Right atrium auricular region (tissue), 2 donors: ENCODE measurements around the gene LHX6. TPM values are rescaled to one million over a fixed set of nuclear protein-coding genes. Genes with fewer than 3 reads are reported as not detected.

Source experiments
- DNase-seq: peaks from one replicate; pipeline ENCODE4 v3.0.0-alpha.2; 2019; ENCODE audit warnings: low spot score
- H3K27ac ChIP-seq, 2 donors: fragments of 200-600 bp; sonication (generic); 1 replicate in 1 of 2; 2 replicates in 1 of 2; pipeline ENCODE4 v1.5.1; 2016 to 2019
- H3K27me3 ChIP-seq, 2 donors: fragments of 200-600 bp; sonication (generic); one replicate each; pipeline versions ENCODE4 v1.5.1 to v1.6.0; 2017 to 2019
- H3K36me3 ChIP-seq: fragments of 200-600 bp; sonication (generic); one replicate; pipeline ENCODE4 v1.5.1; 2016
- H3K4me1 ChIP-seq, 2 donors: fragments of 200-600 bp; sonication (generic); one replicate each; pipeline versions ENCODE4 v1.5.1 to v1.6.0; 2017 to 2019
- H3K4me3 ChIP-seq, 2 donors: fragments of 200-600 bp; sonication (generic); 1 replicate in 1 of 2; 2 replicates in 1 of 2; pipeline ENCODE4 v1.5.1; 2017 to 2019; ENCODE audit warnings: mild to moderate bottlenecking in 1 of 2, moderate library complexity in 1 of 2
- H3K9me3 ChIP-seq, 2 donors: fragments of 200-600 bp; sonication (generic); one replicate each; pipeline ENCODE4 v1.5.1; 2019
- total RNA-seq, 2 donors: library from RNA; depleted of rRNA; stranded (reverse); fragments of >200 nt; gene quantifications; one replicate each; pipeline ENCODE4 v1.1.0, GENCODE V29; 2016
- TF ChIP-seq, protein P1 (sequence below), 2 donors: fragments of 200-600 bp; sonication (generic); IDR thresholded peaks; one replicate each; pipeline ENCODE4 v1.5.1; 2019; ENCODE audit warnings: antibody characterized with exemption in 2 of 2

LHX6 gene
- total RNA-seq, 2 donors from 2014 or later = 2.8 to 3.2 TPM

DNA sequence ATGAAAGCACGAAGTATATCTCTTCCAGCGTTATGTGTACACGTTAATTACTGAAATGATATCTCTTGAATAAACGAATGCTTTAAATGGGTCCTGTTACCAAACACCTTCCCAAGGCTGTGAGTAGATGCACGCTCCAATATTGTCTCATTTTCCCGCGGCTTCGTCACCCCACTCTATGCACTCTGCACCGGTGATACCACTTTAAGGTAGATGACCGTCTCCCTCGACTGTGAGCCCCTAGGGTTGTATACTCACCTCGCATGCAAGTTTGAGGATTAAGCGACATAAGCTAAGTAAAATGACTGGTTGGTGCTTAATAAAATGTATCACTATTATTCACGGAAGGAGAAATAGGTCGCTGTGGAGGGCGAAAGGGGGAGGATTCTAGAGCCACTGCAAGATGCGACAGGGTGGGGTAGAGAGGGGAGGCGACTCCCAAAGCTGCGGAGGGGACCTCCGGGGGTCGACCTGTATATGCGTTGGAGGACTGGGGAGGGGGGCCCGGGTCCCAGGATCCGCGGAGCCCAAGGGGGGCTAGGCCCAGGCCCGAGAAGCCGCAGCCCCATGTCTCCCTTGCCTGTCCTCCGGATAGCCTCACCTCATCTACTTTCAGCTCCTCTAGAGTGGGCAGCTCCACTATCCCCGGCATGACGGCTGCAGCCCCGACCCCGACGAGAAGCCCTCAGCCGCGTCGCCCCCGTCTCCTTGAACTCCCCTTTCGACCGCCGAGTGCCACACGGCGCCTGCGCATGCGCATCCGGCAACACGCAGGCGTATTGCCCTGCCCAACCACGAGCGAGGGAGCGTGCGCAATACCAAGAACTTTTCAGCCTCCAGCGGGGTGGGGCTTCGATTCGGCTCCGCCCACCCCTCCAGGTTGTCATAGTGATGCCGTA is 69.5 kb downstream of the LHX6 start, which contains the start of the genes MORN5 and NDUFA8:
Gene MORN5 (plus strand): TSS at position 883 of the 899 bp plus-strand sequence. CDS start 65 bp downstream, outside the sequence.
Gene NDUFA8 (minus strand): TSS at position 754 of the 899 bp plus-strand sequence. CDS start 102 bp downstream, at position 652.
- peak; percentile 97 for DNase-seq
- Histone ChIP-seq H3K4me3 (peak within 1 kb of the TSS; percentile 90 to 95), H3K27me3 (no peaks in the 10 kb centered on the region), H3K4me1 (peaks cover 0 to 37% of the 10 kb centered on the region in 2 donors), H3K27ac (peak within 1 kb of the TSS; percentile 91 to 94), H3K36me3 (no peaks in the 10 kb centered on the region), H3K9me3 (peaks cover 0 to 11% of the 10 kb centered on the region in 2 donors)
- TF ChIP-seq, protein P1, sequence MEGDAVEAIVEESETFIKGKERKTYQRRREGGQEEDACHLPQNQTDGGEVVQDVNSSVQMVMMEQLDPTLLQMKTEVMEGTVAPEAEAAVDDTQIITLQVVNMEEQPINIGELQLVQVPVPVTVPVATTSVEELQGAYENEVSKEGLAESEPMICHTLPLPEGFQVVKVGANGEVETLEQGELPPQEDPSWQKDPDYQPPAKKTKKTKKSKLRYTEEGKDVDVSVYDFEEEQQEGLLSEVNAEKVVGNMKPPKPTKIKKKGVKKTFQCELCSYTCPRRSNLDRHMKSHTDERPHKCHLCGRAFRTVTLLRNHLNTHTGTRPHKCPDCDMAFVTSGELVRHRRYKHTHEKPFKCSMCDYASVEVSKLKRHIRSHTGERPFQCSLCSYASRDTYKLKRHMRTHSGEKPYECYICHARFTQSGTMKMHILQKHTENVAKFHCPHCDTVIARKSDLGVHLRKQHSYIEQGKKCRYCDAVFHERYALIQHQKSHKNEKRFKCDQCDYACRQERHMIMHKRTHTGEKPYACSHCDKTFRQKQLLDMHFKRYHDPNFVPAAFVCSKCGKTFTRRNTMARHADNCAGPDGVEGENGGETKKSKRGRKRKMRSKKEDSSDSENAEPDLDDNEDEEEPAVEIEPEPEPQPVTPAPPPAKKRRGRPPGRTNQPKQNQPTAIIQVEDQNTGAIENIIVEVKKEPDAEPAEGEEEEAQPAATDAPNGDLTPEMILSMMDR (IDR thresholded peaks at IDR 0.05) = no peak

DNA sequence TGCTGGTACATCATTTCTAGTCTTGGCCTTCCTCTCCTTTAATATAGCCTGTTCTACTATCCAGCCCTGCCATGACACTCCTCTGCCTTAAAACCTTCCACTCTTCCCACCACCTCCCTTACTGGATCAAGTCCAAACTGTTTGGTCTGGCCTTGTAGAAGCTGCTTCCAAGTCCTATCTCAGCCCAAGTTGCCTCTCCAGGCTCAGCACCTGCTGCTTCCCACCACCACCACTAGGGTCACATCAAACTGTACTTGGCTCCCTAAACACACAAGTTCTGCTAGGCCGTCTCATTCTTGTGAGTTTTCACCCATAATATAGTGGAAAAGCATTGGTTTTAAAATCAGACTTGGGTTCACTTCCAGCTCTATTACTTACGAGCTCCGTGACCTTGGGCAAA is 70.6 kb downstream of the LHX6 start:
- TF ChIP-seq, protein P1 (IDR thresholded peaks at IDR 0.05) = peak; percentile 29 to 57
- no peaks in the 10 kb centered on the region for H3K36me3 ChIP-seq
- no peaks in the 10 kb centered on the region for H3K27me3 ChIP-seq
- DNase-seq = no peak
- H3K4me3 ChIP-seq = peak overlapping the region; percentile 90 to 95
- H3K9me3 ChIP-seq = peaks cover 0 to 11% of the 10 kb centered on the region in 2 donors
- peaks cover 0 to 37% of the 10 kb centered on the region in 2 donors for H3K4me1 ChIP-seq
- peak overlapping the region in 1 of 2 donors; percentile 94 for H3K27ac ChIP-seq

DNA sequence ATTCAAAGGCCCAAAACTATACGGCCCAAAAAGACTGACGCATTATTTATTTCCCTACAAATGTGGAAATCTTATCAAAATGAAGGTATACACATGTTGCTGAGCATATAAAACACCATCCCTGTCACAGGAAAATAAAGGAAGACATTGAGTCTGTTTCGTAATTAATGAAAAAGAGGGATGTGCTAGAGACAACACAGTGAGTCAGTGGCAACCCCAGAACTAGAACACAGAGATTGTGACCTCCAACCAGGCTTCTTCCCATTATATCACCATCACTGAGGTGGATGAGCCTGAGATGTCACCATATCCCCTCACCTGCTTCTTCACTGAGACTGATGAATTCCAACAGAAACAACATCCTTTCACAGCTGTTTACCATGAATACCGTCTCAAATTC is 73.0 kb downstream of the LHX6 start:
- Histone ChIP-seq H3K9me3 (no peaks in the 10 kb centered on the region), H3K4me1 (peaks cover 0 to 55% of the 10 kb centered on the region in 2 donors), H3K27ac (no peak overlapping the region), H3K36me3 (peaks cover 10% of the 10 kb centered on the region), H3K4me3 (no peak overlapping the region), H3K27me3 (no peaks in the 10 kb centered on the region)
- no peak for DNase-seq
- TF ChIP-seq, protein P1 (IDR thresholded peaks at IDR 0.05) = no peak

Other genes with a start within 250 kb of the LHX6 start
- gene TTLL11, start 135.6 kb downstream of the LHX6 start, total RNA-seq = 1 to 10 TPM; 5.9 to 7.8 TPM
- gene NDUFA8, start 69.2 kb downstream of the LHX6 start, total RNA-seq = 100 to 1,000 TPM; 169 to 236 TPM
- gene MORN5, start 69.0 kb downstream of the LHX6 start, total RNA-seq = not detected
- 10 to 100 TPM; 19.2 to 23.2 TPM for gene RBM18, start 35.9 kb upstream of the LHX6 start, total RNA-seq
- gene MRRF, start 35.9 kb upstream of the LHX6 start, total RNA-seq = 10 to 100 TPM; 20.7 to 21.4 TPM
- gene PTGS1, start 142.1 kb upstream of the LHX6 start, total RNA-seq = 10 to 100 TPM; 14.6 to 46.0 TPM
- gene OR1J1, start 249.0 kb upstream of the LHX6 start, total RNA-seq = not detected